B cell (primary cell): ENCODE data around the gene SSBP3. TPM values are rescaled to one million over a fixed set of nuclear protein-coding genes. Genes with fewer than 3 reads are reported as not detected.
A peak's percentile ranks its signal among the peaks of the same experiment; 100 is the strongest.

ENCODE experiments used
- ATAC-seq: fragments of 200-7000 bp; cut with Tn5 transposase; one replicate; pipeline ENCODE4 v1.10.0; 2021; ENCODE audit warnings: low read depth, mild to moderate bottlenecking, moderate number of reproducible peaks, moderate library complexity
- CTCF ChIA-PET: fragments of 350-600 bp; sonication (Branson Sonifier 250); formaldehyde crosslinking; loops from one replicate; lab custom pipeline; 2021; ENCODE audit warnings: antibody characterized with exemption, inconsistent platforms; lab: Charles Lee
- POLR2A ChIA-PET: fragments of 350-600 bp; sonication (Branson Sonifier 250); formaldehyde crosslinking; loops from one replicate; lab custom pipeline; 2021; ENCODE audit warnings: antibody characterized with exemption; lab: Charles Lee
- DNase-seq: peaks from one replicate; pipeline ENCODE4 v3.0.0; 2013
- H2AFZ ChIP-seq: 2 replicates; pipeline ENCODE4 v1.6.1; 2012; ENCODE audit warnings: mild to moderate bottlenecking, low read depth, low read length; ENCODE audit not compliant: insufficient read depth, poor library complexity, severe bottlenecking
- H3K27ac ChIP-seq, 2 donors: 1 replicate in 1 of 2; 2 replicates in 1 of 2; pipeline ENCODE4 v1.5.1; 2012 to 2013; ENCODE audit warnings: low read length in 2 of 2, mild to moderate bottlenecking in 2 of 2, moderate library complexity in 1 of 2
- H3K27me3 ChIP-seq, 4 experiments: fragments of 200-600 bp in 1 of 4; sonication (generic) in 1 of 4; replicated peaks in 1 of 4; 1 replicate in 2 of 4; 2 replicates in 2 of 4; pipeline versions ENCODE4 v1.6.1 to v1.7.0; 2013 to 2016; ENCODE audit warnings: low read length in 3 of 4, mild to moderate bottlenecking in 2 of 4, mixed read lengths in 1 of 4, moderate library complexity in 1 of 4; ENCODE audit not compliant: insufficient read depth in 4 of 4, control insufficient read depth in 3 of 4; ENCODE audit errors: control extremely low read depth in 1 of 4
- H3K36me3 ChIP-seq, 2 experiments: replicated peaks in 1 of 2; 1 replicate in 1 of 2; 2 replicates in 1 of 2; pipeline versions ENCODE4 v1.6.1 to v1.7.1; 2013; ENCODE audit warnings: low read length in 1 of 2; ENCODE audit not compliant: insufficient read depth in 2 of 2, control insufficient read depth in 1 of 2; ENCODE audit errors: control extremely low read depth in 1 of 2, extremely low read depth in 1 of 2
- H3K4me1 ChIP-seq, 2 donors: fragments of 200-600 bp in 1 of 2; sonication (generic) in 1 of 2; 1 replicate in 1 of 2; 2 replicates in 1 of 2; pipeline versions ENCODE4 v1.5.1 to v1.6.1; 2013 to 2017; ENCODE audit warnings: low read length in 2 of 2; ENCODE audit not compliant: control insufficient read depth in 2 of 2, insufficient read depth in 2 of 2
- H3K4me2 ChIP-seq: replicated peaks from 2 replicates; pipeline ENCODE3; 2012; ENCODE audit warnings: mild to moderate bottlenecking, low read depth, low read length; ENCODE audit not compliant: poor library complexity, severe bottlenecking
- H3K4me3 ChIP-seq, 5 experiments: fragments of 200-600 bp in 1 of 5; sonication (generic) in 1 of 5; 1 replicate in 3 of 5; 2 replicates in 2 of 5; pipeline versions ENCODE4 v1.5.1 to v1.7.0; 2011 to 2016; ENCODE audit warnings: low read length in 4 of 5, mild to moderate bottlenecking in 4 of 5, low read depth in 2 of 5, control low read depth in 1 of 5, moderate library complexity in 1 of 5; ENCODE audit not compliant: insufficient read depth in 1 of 5; ENCODE audit errors: control extremely low read depth in 1 of 5, extremely low read depth in 1 of 5
- H3K79me2 ChIP-seq: fragments of 200-600 bp; sonication (generic); one replicate; pipeline ENCODE4 v1.6.0; 2016; ENCODE audit warnings: low read length; ENCODE audit not compliant: control insufficient read depth, insufficient read depth
- H3K9ac ChIP-seq: fragments of 200-600 bp; sonication (generic); 2 replicates; pipeline ENCODE4 v1.6.1; 2017; ENCODE audit warnings: mild to moderate bottlenecking, low read length, moderate library complexity
- H3K9me3 ChIP-seq, 3 donors: one replicate each; pipeline versions ENCODE4 v1.6.1 to v1.7.1; 2013; ENCODE audit warnings: low read length in 2 of 3; ENCODE audit not compliant: control insufficient read depth in 2 of 3, insufficient read depth in 1 of 3; ENCODE audit errors: control extremely low read depth in 1 of 3
- H4K20me1 ChIP-seq: 2 replicates; pipeline ENCODE4 v1.6.0; 2012; ENCODE audit warnings: mild to moderate bottlenecking, low read length; ENCODE audit not compliant: insufficient read depth, control insufficient read depth, poor library complexity, severe bottlenecking
- H3K27ac Mint-ChIP-seq: one replicate; pipeline ENCODE4 v1.8.0; 2021; ENCODE audit warnings: mixed read lengths
- H3K27me3 Mint-ChIP-seq: one replicate; pipeline ENCODE4 v1.8.0; 2021; ENCODE audit warnings: mixed read lengths
- H3K4me1 Mint-ChIP-seq: one replicate; pipeline ENCODE4 v1.8.0; 2021; ENCODE audit warnings: mixed read lengths
- H3K4me3 Mint-ChIP-seq: one replicate; pipeline ENCODE4 v1.8.0; 2021; ENCODE audit warnings: mixed read lengths
- H3K9me3 Mint-ChIP-seq: one replicate; pipeline ENCODE4 v1.8.0; 2022; ENCODE audit warnings: mixed read lengths; ENCODE audit not compliant: insufficient read depth
- EZH2 ChIP-seq: IDR thresholded peaks from 2 replicates; pipeline ENCODE4 v1.6.1; 2012; ENCODE audit warnings: borderline replicate concordance, low read depth, mild to moderate bottlenecking, moderate library complexity, low read length; ENCODE audit not compliant: insufficient read depth, poor library complexity, severe bottlenecking
- WGBS: methylation state at CpG from one replicate; pipeline ENCODE4 v1.1.5; 2013; ENCODE audit warnings: missing lambda C conversion rate; ENCODE audit not compliant: insufficient coverage; 5-methylcytosine and 5-hydroxymethylcytosine counted together
- intact Hi-C: fragments of 100-400 bp; cut with micrococcal nuclease; formaldehyde crosslinking; loops from one replicate; pipeline ENCODE4 v1.10.0; 2022
- polyA plus RNA-seq: library from polyadenylated mRNA; depleted of rRNA; stranded (reverse); fragments of >200 nt; gene quantifications from 2 replicates; pipeline ENCODE4 v1.2.3, GENCODE V29; 2012
- total RNA-seq, 2 donors: library from RNA; stranded (reverse); fragments of 120-200 nt in 1 of 2; gene quantifications; 1 replicate in 1 of 2; 2 replicates in 1 of 2; pipeline versions ENCODE4 v1.2.3 to v1.2.4, GENCODE V29; 2013 to 2022
- TF ChIP-seq, protein P1 (sequence below): fragments of 200-600 bp; IDR thresholded peaks from one replicate; pipeline ENCODE4 v1.8.0; 2022; ENCODE audit warnings: antibody characterized with exemption, mild to moderate bottlenecking

Gene SSBP3
- total and polyA plus RNA-seq, 2 donors (not counting 1 experiment from before 2014, with no cell fraction given) = 16.9 to 30.7 TPM

DNA sequence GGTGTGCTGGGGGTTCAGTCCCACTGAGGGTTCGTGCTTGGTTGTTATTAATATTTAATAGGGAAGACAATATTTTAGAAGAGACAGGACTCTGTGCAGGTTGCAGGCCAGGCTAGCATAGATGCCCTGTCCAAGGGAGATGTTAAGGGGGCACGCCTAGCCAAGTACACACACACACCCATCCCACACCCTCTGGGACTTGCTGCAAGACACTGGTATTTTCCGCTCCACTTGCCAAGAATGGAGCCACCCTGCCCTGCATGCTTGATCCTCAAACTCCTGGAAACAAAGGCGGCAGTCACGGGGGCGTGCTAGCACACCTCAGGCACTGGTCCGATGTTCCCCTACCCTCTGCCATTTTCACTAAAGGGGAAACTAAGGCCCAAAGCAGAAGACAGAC, 107.2 kb downstream of the SSBP3 start:
- intact Hi-C loops = no loop called here
- ATAC-seq = no peak
- no peaks in the 10 kb centered on the region for H3K9me3 ChIP-seq
- ChIA-PET CTCF (no interaction called here), POLR2A (no interaction called here)
- peaks cover 38% of the 10 kb centered on the region for H3K79me2 ChIP-seq
- no peak overlapping the region for H3K27ac Mint-ChIP-seq
- no peak for DNase-seq
- no peak overlapping the region for H3K4me3 ChIP-seq
- no peak overlapping the region for H2AFZ ChIP-seq
- H3K9me3 Mint-ChIP-seq = no peaks in the 10 kb centered on the region
- no peak overlapping the region for H3K27ac ChIP-seq
- TF ChIP-seq, protein P1, sequence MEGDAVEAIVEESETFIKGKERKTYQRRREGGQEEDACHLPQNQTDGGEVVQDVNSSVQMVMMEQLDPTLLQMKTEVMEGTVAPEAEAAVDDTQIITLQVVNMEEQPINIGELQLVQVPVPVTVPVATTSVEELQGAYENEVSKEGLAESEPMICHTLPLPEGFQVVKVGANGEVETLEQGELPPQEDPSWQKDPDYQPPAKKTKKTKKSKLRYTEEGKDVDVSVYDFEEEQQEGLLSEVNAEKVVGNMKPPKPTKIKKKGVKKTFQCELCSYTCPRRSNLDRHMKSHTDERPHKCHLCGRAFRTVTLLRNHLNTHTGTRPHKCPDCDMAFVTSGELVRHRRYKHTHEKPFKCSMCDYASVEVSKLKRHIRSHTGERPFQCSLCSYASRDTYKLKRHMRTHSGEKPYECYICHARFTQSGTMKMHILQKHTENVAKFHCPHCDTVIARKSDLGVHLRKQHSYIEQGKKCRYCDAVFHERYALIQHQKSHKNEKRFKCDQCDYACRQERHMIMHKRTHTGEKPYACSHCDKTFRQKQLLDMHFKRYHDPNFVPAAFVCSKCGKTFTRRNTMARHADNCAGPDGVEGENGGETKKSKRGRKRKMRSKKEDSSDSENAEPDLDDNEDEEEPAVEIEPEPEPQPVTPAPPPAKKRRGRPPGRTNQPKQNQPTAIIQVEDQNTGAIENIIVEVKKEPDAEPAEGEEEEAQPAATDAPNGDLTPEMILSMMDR = no peak
- no peak for TF ChIP-seq EZH2
- H3K4me1 Mint-ChIP-seq = peaks cover 22% of the 10 kb centered on the region
- 98% methylated on average over 5 of the region's 7 CpGs for WGBS
- no peak overlapping the region for H3K9ac ChIP-seq
- peaks cover 5% of the 10 kb centered on the region for H4K20me1 ChIP-seq
- no peaks in the 10 kb centered on the region for H3K36me3 ChIP-seq
- H3K4me2 ChIP-seq = peak overlapping the region; percentile 36
- no peaks in the 10 kb centered on the region for H3K27me3 ChIP-seq
- peak overlapping the region; percentile 13 for H3K4me3 Mint-ChIP-seq
- peaks cover 7 to 15% of the 10 kb centered on the region in 2 donors for H3K4me1 ChIP-seq
- H3K27me3 Mint-ChIP-seq = no peaks in the 10 kb centered on the region

DNA sequence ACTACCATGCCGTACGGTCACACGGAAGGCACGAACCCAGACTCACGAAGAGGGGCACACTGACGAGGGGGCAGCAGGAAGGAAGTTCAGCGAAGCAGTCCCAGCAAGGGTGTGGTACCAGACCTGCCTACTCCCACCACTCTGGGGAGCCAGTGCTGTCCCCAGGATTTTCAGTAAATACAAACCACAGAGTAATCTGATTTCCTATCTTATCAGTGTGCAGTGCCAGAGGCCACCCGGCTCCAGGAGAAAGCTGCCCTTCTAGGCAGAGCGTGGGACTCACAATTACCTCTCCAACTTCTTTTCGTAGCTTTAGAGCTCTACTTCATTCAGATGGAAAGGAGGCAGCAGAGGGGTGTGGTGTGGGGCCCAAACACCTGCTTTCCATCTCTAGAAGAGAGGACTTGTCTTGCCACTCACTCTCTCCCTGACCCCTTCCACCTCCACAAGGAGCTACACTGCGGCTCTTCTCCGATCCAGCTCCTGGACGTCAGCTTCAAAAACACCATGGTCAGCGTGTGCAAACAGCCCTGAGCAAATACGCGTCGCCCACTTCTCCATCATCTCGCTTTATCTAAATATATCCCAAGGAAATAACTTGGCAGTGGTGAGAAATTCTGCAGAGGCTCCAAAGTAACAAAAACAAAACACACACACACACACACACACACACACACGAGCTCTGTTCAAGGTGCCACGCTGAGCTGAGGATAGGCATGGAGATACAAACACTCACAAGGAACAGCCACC, 107.7 kb downstream of the SSBP3 start:
- Histone ChIP-seq H3K4me1 (peaks cover 7 to 15% of the 10 kb centered on the region in 2 donors), H3K4me3 (no peak overlapping the region), H3K27me3 (no peaks in the 10 kb centered on the region), H3K9ac (peak overlapping the region; percentile 6), H3K36me3 (no peaks in the 10 kb centered on the region), H4K20me1 (peaks cover 5% of the 10 kb centered on the region), H3K9me3 (no peaks in the 10 kb centered on the region), H3K27ac (no peak overlapping the region), H2AFZ (no peak overlapping the region), H3K79me2 (peaks cover 36% of the 10 kb centered on the region), H3K4me2 (peak overlapping the region; percentile 36)
- peak overlapping the region; percentile 16 for H3K27ac Mint-ChIP-seq
- no peak for ATAC-seq
- no peaks in the 10 kb centered on the region for H3K9me3 Mint-ChIP-seq
- DNase-seq = no peak
- TF ChIP-seq, protein P1 = no peak
- no peak for TF ChIP-seq EZH2
- peak overlapping the region; percentile 13 for H3K4me3 Mint-ChIP-seq
- 61% methylated on average over 12 of the region's 20 CpGs for WGBS
- no peaks in the 10 kb centered on the region for H3K27me3 Mint-ChIP-seq
- intact Hi-C loops = no loop called here
- ChIA-PET CTCF (no interaction called here), POLR2A (no interaction called here)
- peaks cover 22% of the 10 kb centered on the region for H3K4me1 Mint-ChIP-seq
